K562 (cell line): ENCODE data around the gene DHRS12. TPM values are rescaled to one million over a fixed set of nuclear protein-coding genes. Genes with fewer than 3 reads are reported as not detected.

Experiments
- ATAC-seq: fragments of 200-7000 bp; cut with Tn5 transposase; 3 replicates; pipeline ENCODE4 v1.9.1; 2020; ENCODE audit warnings: moderate library complexity
- BruUV-seq: library from RNA; stranded (reverse); fragments of 400-500 nt; replicated peaks from 2 replicates; lab custom pipeline; 2021; lab: Mats Ljungman, UMichigan
- CTCF ChIA-PET: fragments of 300-600 bp; formaldehyde crosslinking; extraction: SDS; loops from one replicate; lab custom pipeline; 2021; ENCODE audit warnings: low intra/inter-chr PET ratio; lab: Yijun Ruan, JAX
- POLR2A ChIA-PET: fragments of 300-600, 350-650 bp; sonication (Branson Sonifier 250); formaldehyde crosslinking; extraction: SDS; loops from one replicate; lab custom pipeline; 2021; ENCODE audit warnings: antibody characterized with exemption, inconsistent platforms; lab: Yijun Ruan, JAX
- DNase-seq, 4 experiments: peaks; one replicate each; pipeline versions ENCODE4 v3.0.0 to v3.0.0-alpha.2; 2011 to 2018; ENCODE audit warnings: low spot score in 3 of 4, mixed read lengths in 3 of 4; ENCODE audit errors: extremely low read depth in 1 of 4
- FAIRE-seq: peaks from 2 replicates; lab custom pipeline; 2011; peaks lifted over from hg19 to GRCh38; lab: Jason Lieb, UNC
- H2AFZ ChIP-seq: 2 replicates; pipeline ENCODE4 v1.6.0; 2011; ENCODE audit warnings: low read depth, low read length, control low read depth, inconsistent platforms
- H3K27ac ChIP-seq: fragments of 200-600 bp; 3 replicates; pipeline ENCODE4 v1.8.0; 2011; ENCODE audit warnings: low read depth, mild to moderate bottlenecking, control low read depth, inconsistent platforms, low read length, moderate library complexity, mixed read lengths; ENCODE audit errors: extremely low read depth
- H3K27me3 ChIP-seq, 2 experiments: fragments of 300-600 bp in 1 of 2; 2 replicates in 1 of 2; 3 replicates in 1 of 2; pipeline versions ENCODE4 v1.6.0 to v1.8.0; 2011; ENCODE audit warnings: inconsistent platforms in 2 of 2, low read length in 2 of 2, mild to moderate bottlenecking in 1 of 2, mixed read lengths in 1 of 2, moderate library complexity in 1 of 2; ENCODE audit not compliant: control insufficient read depth in 2 of 2, insufficient read depth in 2 of 2
- H3K36me3 ChIP-seq: fragments of 300-600 bp; 3 replicates; pipeline ENCODE4 v1.8.0; 2011; ENCODE audit warnings: mild to moderate bottlenecking, low read length, inconsistent platforms; ENCODE audit not compliant: control insufficient read depth, insufficient read depth
- H3K4me1 ChIP-seq, 2 experiments: fragments of 200-600 bp in 1 of 2; replicated peaks in 1 of 2; 2 replicates in 1 of 2; 3 replicates in 1 of 2; pipeline versions ENCODE4 v1.5.1 to v1.8.0; 2011; ENCODE audit warnings: inconsistent platforms in 2 of 2, low read length in 2 of 2, mild to moderate bottlenecking in 1 of 2, mixed read lengths in 1 of 2, moderate library complexity in 1 of 2; ENCODE audit not compliant: control insufficient read depth in 2 of 2, insufficient read depth in 2 of 2
- H3K4me2 ChIP-seq: 2 replicates; pipeline ENCODE4 v1.6.1; 2011; ENCODE audit warnings: low read length, control low read depth, inconsistent platforms, mixed read lengths; ENCODE audit not compliant: insufficient read depth
- H3K4me3 ChIP-seq: fragments of 200-600 bp; sonication (generic), shearing (Covaris generic); 2 replicates; pipeline ENCODE4 v1.5.1; 2016; ENCODE audit warnings: control low read depth, inconsistent platforms
- H3K79me2 ChIP-seq: fragments of 200-600 bp; 3 replicates; pipeline ENCODE4 v1.8.0; 2011; ENCODE audit warnings: low read length, inconsistent platforms; ENCODE audit not compliant: control insufficient read depth, insufficient read depth
- H3K9ac ChIP-seq, 2 experiments: 2 replicates each; pipeline versions ENCODE4 v1.6.0 to v1.6.1; 2011; ENCODE audit warnings: low read depth in 2 of 2, low read length in 2 of 2, control low read depth in 1 of 2, inconsistent platforms in 1 of 2, mild to moderate bottlenecking in 1 of 2, mixed read lengths in 1 of 2; ENCODE audit not compliant: insufficient read depth in 1 of 2
- H3K9me1 ChIP-seq: one replicate; pipeline ENCODE4 v1.6.0; 2011; ENCODE audit warnings: inconsistent platforms, mild to moderate bottlenecking, low read length, moderate library complexity; ENCODE audit not compliant: control insufficient read depth, insufficient read depth
- H3K9me3 ChIP-seq: replicated peaks from 2 replicates; pipeline ENCODE4 v1.5.1; 2011; ENCODE audit warnings: low read depth, low read length, inconsistent platforms; ENCODE audit not compliant: control insufficient read depth, insufficient read depth
- H4K20me1 ChIP-seq: replicated peaks from 2 replicates; pipeline ENCODE4 v1.6.1; 2011; ENCODE audit warnings: low read length, inconsistent platforms, mixed read lengths; ENCODE audit not compliant: control insufficient read depth, insufficient read depth
- CGGBP1 ChIP-seq: fragments of 250-450 bp; sonication (Bioruptor Pico); IDR thresholded peaks from 2 replicates; pipeline ENCODE4 v1.9.0; 2021; ENCODE audit warnings: mild to moderate bottlenecking
- HMGN3 ChIP-seq: IDR thresholded peaks from 2 replicates; pipeline ENCODE4 v1.6.1; 2011; ENCODE audit warnings: borderline replicate concordance, low read depth, mild to moderate bottlenecking, mixed read lengths, low read length; ENCODE audit not compliant: insufficient read length; ENCODE audit errors: extremely low read depth
- MEF2D ChIP-seq: conservative IDR thresholded peaks from 2 replicates; pipeline ENCODE4 v1.6.1; 2016; ENCODE audit warnings: low read depth, missing genetic modification characterization, missing compliant biosample characterization
- MXI1 ChIP-seq: IDR thresholded peaks from 2 replicates; pipeline ENCODE4 v1.6.1; 2011; ENCODE audit warnings: low read depth, mild to moderate bottlenecking, improper control_type of control experiment, low read length
- TFE3 ChIP-seq: fragments of 450-650 bp; formaldehyde crosslinking; IDR thresholded peaks from 2 replicates; pipeline ENCODE4 v1.4.0; 2020; ENCODE audit warnings: mild to moderate bottlenecking, mixed read lengths
- THRA ChIP-seq: fragments of 450-650 bp; IDR thresholded peaks from 2 replicates; pipeline ENCODE4 v1.6.1; 2017; ENCODE audit warnings: mild to moderate bottlenecking, moderate library complexity
- ZBTB7A ChIP-seq: IDR thresholded peaks from 2 replicates; pipeline ENCODE4 v1.6.1; 2011; ENCODE audit warnings: low read depth, mild to moderate bottlenecking, low read length, moderate library complexity, borderline replicate concordance; ENCODE audit not compliant: control insufficient read depth
- ZBTB8A ChIP-seq: fragments of 450-650 bp; IDR thresholded peaks from 2 replicates; pipeline ENCODE4 v1.6.1; 2018; ENCODE audit warnings: mild to moderate bottlenecking, moderate library complexity; ENCODE audit not compliant: partially characterized antibody
- ZBTB9 ChIP-seq: fragments of 450-650 bp; formaldehyde crosslinking; IDR thresholded peaks from 2 replicates; pipeline ENCODE4 v1.4.0; 2020; ENCODE audit warnings: mild to moderate bottlenecking, moderate library complexity
- ZNF384 ChIP-seq: IDR thresholded peaks from 2 replicates; pipeline ENCODE4 v1.6.1; 2012; ENCODE audit warnings: low read depth, low read length, improper control_type of control experiment
- WGBS: fragments of 100-300 bp; shearing (Covaris generic); methylation state at CpG from one replicate; pipeline ENCODE4 v1.1.6; 2016; ENCODE audit warnings: low coverage, mixed read lengths; ENCODE audit not compliant: insufficient coverage; ENCODE audit errors: missing lambda C conversion rate; 5-methylcytosine and 5-hydroxymethylcytosine counted together
- in situ Hi-C: fragments of 300-500 bp; cut with MboI; formaldehyde crosslinking; loops from 4 replicates; pipeline ENCODE4 v1.15.0; 2018; ENCODE audit warnings: inconsistent platforms, mixed read lengths
- intact Hi-C: fragments of 100-400 bp; cut with micrococcal nuclease; formaldehyde crosslinking; loops from 2 replicates; pipeline ENCODE4 v1.14.2; 2022
- polyA plus RNA-seq, 8 experiments: library from polyadenylated mRNA; depleted of rRNA in 4 of 8; stranded (reverse) in 5 of 8; unstranded in 3 of 8; fragments of >200 nt; fragmentation: Nextera tagmentation in 2 of 8; fragmentation: Illumina TruSeq in 1 of 8; extraction: Ambion mirVana in 2 of 8; extraction: Trizol in 1 of 8; gene quantifications; 2 replicates each; pipeline versions ENCODE4 v1.2.1 to v1.2.3, GENCODE V29; 2011 to 2014; ENCODE audit warnings: inconsistent platforms in 1 of 8, missing spikeins in 1 of 8
- total RNA-seq, 7 experiments: library from RNA; depleted of rRNA in 6 of 7; stranded (reverse); fragments of >200 nt in 6 of 7; fragmentation: Illumina TruSeq in 2 of 7; extraction: Trizol in 2 of 7; gene quantifications; 2 replicates each; pipeline versions ENCODE4 v1.2.1 to v1.2.3, GENCODE V29; 2011 to 2021; ENCODE audit warnings: low replicate concordance in 1 of 7

DHRS12 gene
- total and polyA plus RNA-seq, 9 of the 15 experiments (the other 6 are each of a cell fraction or from before 2014, with no cell fraction given) = 0.62 to 2.7 (median 0.98) TPM

- Histone ChIP-seq H3K9me3 (no peaks in the 10 kb centered on the region), H2AFZ (no peak overlapping the region), H3K36me3 (no peaks in the 10 kb centered on the region), H3K9ac (no peak overlapping the region), H3K4me1 (no peaks in the 10 kb centered on the region; a peak in 2 of 5 replicates), H3K79me2 (no peaks in the 10 kb centered on the region), H3K4me2 (no peak overlapping the region), H3K9me1 (no peaks in the 10 kb centered on the region), H4K20me1 (no peaks in the 10 kb centered on the region), H3K4me3 (no peak overlapping the region), H3K27ac (no peak overlapping the region), H3K27me3 (peaks cover 0 to 20% of the 10 kb centered on the region in 2 experiments; a peak in 3 of 5 replicates)
- ATAC-seq (no peak), FAIRE-seq (no peak), DNase-seq (no peak)
- POLR2A ChIA-PET = no interaction called here
- WGBS = 5% methylated on average over 2 of the region's 3 CpGs
- intact Hi-C loops = no loop called here
- in situ Hi-C loops = no loop called here
- CTCF ChIA-PET = no interaction called here
- TF ChIP-seq CGGBP1 (CRISPR knock-in tag) (no peak), TFE3 (CRISPR knock-in tag) (no peak), ZBTB7A (no peak), MEF2D (no peak), ZBTB9 (CRISPR knock-in tag) (no peak), HMGN3 (no peak), THRA (no peak), ZBTB8A (no peak), ZNF384 (no peak), MXI1 (no peak)
- no TSS peak for BruUV-seq
These were observed 23.9 kb downstream of the DHRS12 start for GRCh38 chr13:51780099-51780498.
